Dermis microvascular lymphatic vessel endothelial cell (primary cell): ENCODE results near the gene PDLIM4. TPM values are rescaled to one million over a fixed set of nuclear protein-coding genes. Genes with fewer than 3 reads are reported as not detected.

ENCODE experiments used
- DNase-seq, 2 donors: peaks; one replicate each; pipeline versions ENCODE4 v3.0.0 to v3.0.0-alpha.2; 2010; ENCODE audit warnings: low read depth in 2 of 2
- total RNA-seq: library from RNA; depleted of rRNA; stranded (reverse); fragments of >200 nt; gene quantifications from 2 replicates; pipeline ENCODE4 v1.2.1, GENCODE V29; 2014

PDLIM4 gene
- total RNA-seq, 1 donor from 2014 or later, result 20.7 TPM

DNA sequence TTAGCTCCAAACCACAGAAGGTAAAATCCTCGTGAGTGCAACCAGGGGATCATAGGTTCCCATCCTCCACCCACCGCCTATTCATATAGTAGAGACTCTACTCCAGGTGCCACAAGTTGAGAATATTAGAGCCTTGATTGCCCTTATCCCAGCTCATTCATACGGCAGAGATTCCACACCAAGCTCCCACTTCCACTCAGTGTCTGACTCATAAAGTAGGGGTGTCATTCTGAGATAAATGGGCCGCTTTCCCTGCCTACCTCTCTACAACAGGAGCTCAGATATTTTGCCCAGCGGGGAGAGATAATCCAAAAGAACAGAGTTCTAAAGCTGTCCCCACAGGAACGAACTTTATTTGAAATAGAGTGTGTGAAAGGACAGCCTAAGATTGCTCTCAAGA lies 46.1 kb downstream of the PDLIM4 start:
- no peak for DNase-seq

DNA sequence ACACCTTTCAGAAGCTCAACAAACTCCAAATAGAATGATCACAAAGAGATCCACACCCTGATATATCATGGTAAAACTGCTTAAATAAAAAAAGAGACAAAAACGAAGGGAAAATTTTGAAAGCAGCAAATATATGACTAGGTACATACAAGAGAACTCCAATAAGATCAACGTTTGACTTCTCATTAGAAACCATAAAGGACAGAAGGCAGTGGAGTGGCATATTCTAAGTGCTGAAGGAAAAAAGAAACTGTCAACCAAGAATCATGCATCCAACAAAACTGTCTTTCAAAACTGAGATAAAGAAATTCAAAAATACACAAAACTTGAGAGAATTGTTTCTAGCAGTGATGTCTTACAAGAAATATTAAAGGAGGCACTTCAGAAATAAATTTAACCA lies 47.9 kb downstream of the PDLIM4 start:
- no peak for DNase-seq

DNA sequence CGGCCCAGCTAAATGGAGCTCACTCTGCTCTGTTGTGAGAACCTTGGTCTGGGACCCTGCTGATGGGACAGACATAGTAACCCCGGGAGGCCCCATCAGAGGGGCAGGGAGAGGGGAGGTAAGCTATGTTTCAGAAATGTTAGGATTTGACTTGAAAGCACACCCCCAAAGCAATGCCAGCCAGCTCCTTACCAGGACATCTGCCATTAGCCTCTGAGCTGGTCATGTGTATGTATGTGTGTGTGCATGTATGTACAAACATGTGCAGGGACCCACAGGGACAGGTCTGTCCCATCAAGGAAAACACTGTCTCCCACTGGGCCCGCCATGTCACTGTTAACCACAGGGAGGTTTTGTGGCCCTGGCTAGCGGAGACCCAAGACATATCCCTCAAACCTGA lies 51.2 kb downstream of the PDLIM4 start:
- no peak for DNase-seq

DNA sequence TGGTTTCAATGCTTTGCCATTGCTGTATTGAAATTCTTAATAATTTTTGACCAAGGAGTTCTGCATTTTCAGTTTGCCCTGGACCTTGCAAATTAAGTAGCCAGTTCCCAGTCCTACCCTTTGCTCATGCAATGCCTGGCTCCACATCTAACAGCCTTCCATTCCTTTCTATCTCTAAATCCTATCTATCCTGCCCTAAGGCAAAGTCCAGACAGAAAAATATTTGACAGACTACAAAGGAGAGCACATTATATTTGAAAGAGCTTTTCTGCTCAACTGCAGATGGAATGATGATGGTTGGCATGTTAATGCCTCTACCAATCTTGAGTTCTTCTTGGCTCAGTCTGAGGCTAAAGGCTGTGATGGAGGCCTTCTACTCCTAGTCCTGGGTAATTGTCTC lies 52.2 kb downstream of the PDLIM4 start:
- no peak for DNase-seq

DNA sequence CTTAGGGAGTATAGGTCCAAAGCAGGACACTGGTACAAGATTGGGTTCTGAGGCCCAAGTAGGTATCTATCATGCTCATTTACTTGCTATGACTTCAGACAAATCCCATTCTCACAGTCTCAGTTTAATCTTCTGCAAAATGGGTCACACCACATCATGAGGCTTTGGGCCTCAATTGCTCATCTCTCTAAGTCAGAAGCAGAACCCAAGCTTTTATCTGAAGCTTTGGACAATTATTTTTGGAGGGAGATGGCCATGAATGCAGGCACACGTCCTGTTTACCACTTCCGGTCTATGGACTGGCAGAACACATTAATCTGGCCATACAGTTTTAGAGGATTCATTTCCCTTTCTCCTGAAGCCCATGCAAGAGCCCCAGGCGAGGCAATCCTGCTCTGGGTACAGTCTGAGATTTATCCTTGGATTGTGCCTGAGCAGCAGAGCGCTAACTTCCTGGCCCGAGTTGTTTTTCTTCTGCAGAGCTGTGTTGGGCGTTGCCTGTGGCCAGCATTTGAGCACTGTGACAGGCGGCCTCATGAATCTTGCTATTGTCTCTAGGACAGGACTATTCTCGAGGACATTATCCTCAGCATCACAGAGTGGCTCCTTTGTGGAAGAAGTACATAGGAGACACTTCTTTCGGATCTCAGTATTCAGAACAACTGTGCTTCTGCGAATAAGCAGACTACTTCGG lies 52.8 kb downstream of the PDLIM4 start:
- DNase-seq, result peak in 1 of 2 donors; percentile 17

DNA sequence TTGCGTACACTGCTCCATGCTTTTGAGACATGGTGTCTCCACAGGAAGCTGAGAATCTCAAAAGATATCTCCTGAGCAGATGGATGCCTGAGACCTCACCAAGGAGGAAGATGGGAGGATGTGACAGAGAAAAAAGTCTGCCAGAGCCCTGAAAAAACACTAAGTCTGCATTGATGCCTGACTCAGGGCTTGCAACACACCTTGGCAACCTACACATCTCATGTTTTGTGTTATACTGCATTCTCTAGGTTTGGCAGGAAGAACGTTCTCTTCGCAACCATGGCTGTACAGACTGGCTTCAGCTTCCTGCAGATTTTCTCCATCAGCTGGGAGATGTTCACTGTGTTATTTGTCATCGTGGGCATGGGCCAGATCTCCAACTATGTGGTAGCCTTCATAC lies 55.9 kb downstream of the PDLIM4 start:
- DNase-seq, result no peak

DNA sequence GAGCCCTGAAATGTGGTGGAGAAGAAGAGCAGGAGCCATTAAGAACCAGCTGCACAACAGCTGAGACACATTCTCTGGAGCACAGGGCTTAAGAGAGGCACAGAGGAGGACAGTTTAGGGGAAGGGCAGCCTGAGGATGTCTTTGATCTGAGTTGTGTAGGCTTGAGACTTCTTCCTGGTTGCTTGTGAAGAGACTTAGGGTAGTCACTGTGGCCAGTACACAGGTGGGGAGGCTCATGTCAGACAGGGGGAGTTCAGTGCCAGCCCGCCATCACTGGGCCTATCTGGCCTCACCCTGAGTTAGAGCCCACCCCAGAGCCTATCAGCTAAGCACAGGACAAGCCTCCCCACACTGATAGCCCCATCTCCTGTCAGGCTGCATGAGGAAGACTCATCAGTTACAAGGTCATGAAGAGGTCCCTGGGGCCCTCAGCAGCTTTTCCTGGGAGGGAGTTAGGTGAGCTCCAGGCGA lies 56.5 kb downstream of the PDLIM4 start:
- no peak for DNase-seq

DNA sequence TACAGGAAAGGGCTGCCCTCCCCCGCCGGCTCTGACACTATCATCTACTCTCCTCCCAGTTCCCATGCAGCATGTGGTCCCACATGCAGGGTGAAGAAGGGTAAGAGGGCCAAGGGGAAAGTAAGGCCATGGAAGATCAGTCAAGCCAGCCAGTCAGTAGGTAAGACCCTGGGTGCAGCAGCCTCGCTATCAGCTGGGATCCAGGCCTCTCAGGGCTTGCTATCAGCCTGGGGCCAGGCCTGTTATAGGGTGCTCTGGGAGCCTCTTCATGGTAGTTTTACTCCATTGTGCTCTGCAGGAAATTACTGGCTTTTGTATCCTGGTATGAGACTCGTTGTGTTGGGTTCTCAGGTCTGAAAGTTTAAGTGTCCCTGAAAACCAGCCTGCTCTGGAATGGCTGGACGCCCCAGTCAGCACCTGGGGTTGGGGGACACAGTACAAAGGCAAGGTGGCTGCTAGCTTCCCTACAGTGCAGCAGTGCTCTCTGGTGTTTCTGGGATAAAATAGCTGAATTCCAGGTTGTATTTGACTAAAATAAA lies 58.1 kb downstream of the PDLIM4 start:
- no peak for DNase-seq

DNA sequence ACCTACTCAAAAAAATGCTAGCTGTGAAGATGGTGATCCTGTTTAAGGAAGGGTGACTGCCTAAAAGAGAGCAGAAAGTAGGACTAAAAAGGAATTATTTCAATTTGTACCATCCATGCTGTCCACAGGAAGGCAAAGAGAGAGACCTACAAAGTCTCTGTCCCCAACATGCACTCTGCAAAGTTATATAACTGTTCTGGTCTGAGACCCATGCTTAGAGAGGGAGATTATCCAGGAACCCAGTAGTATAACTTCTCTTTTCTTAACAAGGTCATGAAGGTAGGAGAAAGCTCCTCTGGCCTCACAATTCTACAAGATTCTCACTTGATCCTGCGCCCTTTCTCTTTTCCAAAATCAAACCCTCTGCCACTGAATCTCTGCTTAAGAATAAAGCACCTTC lies 62.5 kb downstream of the PDLIM4 start:
- no peak for DNase-seq

DNA sequence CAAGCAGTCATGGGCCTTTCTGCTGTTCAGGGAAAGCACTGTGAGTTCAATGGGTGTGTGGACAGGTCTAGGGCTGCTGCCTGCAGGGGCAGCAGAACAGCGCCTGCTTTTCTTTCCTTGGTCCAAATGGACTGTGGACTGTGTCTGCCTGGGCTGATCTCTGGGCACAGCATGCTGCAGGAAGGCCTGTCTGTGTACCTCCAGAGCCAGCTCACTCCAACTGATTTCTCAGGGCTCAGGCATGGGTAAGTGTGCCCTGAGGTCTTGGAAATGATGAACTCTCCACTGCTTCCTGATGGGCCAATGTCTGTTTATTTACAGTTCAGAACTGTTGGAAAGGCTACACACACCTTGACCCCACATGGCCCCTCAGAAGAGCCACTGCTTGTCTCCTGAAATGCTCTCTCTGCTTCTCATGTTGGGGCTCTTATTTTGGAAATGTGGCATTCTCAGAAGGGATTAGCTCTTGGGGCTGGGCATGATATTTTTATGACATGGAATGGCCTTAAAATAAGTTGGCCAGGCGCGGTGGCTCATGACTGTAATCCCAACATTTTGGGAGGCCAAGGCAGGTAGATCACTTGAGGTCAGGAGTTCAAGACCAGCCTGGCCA lies 63.7 kb downstream of the PDLIM4 start:
- no peak for DNase-seq

DNA sequence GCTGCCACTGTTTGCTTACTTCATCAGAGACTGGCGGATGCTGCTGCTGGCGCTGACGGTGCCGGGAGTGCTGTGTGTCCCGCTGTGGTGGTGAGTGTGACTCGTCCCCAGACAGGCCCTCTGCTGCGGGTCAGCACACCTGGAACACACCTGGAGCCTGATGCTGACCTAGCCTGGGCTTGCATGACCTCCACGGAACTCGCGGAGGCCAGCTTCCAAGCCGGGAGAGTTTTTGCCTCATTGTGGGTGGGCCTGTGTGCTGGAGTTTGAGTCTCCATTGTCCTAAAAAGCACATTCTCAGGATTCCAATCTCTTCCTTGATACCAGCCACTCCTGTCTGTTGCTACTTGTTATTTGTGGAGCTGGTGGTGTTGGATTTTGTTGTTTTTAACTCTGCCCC lies 64.8 kb downstream of the PDLIM4 start:
- DNase-seq, result no peak

Other genes starting within 250 kb of the PDLIM4 start
- 0.76 and 0.77 TPM in 2 replicates for gene ACSL6, start 246.0 kb upstream of the PDLIM4 start, total RNA-seq
- gene IL3, start 197.0 kb upstream of the PDLIM4 start, total RNA-seq, result not detected in 2 replicates
- gene CSF2, start 183.9 kb upstream of the PDLIM4 start, total RNA-seq, result 0.13 TPM in 1 of 2 replicates, not detected in the other
- gene P4HA2, start 29.8 kb upstream of the PDLIM4 start, total RNA-seq, result 29.8 and 37.0 TPM in 2 replicates
- gene SLC22A4, start 36.7 kb downstream of the PDLIM4 start, total RNA-seq, result 3.7 and 5.7 TPM in 2 replicates
- gene SLC22A5, start 112.0 kb downstream of the PDLIM4 start, total RNA-seq, result 3.0 and 3.7 TPM in 2 replicates
- gene IRF1, start 233.1 kb downstream of the PDLIM4 start, total RNA-seq, result 11.2 and 23.4 TPM in 2 replicates